ENCODE results near the gene TBRG4.
"Not testable (repeated sequence)": the region's sequence is repeated elsewhere in the genome, so short reads cannot be mapped to it uniquely, and the experiment has no call there.

The TBRG4 gene

DNA sequence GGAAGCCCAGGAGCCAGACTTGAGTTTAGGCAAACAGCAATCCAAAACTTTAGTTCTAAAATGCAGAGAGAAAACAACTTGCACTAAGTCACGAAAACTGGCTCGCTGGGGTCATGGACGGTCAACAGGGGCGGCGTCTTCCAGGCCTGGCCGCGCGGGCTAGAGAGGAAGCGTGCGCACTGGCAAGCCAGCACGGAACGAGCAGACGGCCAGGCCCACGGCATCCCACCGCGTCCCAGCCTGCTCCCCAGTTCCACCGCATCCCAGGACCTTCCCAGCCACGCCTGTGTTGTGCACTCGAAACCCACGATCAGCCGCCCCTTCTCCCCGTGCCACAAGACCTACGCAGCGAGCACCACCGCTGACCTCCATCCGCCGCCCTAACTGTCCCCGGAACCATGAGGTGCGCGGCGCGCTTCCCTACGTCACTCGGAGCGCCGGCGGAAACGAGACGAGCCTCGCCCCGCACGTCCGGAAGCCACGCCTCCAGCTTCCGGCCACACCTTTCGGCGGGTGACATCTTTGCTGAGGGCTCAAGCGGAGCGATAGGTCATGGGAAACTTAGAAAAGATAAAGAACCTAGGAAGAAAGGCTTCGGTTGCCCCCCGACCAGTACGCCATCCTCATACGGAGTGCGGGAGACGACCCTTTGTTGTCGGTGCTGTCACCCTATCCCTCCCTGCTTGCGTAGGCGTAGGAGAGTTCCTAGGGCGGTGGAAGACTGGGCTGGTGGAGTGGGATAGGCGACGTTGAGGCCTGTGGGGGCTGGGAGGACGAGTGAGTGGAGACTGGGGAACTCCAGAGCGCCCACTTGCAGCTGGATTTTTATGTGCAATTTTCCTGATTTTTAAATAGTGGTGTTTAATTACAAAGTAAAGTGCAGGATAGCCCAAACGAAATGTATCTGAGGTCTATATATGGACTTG, at the start of gene TBRG4:
Gene TBRG4 (minus strand): TSS at position 400 of the 926 bp plus-strand sequence. CDS start 2,460 bp downstream, outside the sequence.
- Mint-ChIP-seq H3K27ac (peak within 1 kb of the TSS; percentile 93), H3K9me3 (no peaks in the 10 kb centered on the region), H3K4me3 (peak within 1 kb of the TSS; percentile 86), H3K27me3 (no peaks in the 10 kb centered on the region), H3K4me1 (peaks cover 34% of the 10 kb centered on the region), H3K36me3 (peaks cover 5% of the 10 kb centered on the region)
- ATAC-seq = peak; percentile 98

DNA sequence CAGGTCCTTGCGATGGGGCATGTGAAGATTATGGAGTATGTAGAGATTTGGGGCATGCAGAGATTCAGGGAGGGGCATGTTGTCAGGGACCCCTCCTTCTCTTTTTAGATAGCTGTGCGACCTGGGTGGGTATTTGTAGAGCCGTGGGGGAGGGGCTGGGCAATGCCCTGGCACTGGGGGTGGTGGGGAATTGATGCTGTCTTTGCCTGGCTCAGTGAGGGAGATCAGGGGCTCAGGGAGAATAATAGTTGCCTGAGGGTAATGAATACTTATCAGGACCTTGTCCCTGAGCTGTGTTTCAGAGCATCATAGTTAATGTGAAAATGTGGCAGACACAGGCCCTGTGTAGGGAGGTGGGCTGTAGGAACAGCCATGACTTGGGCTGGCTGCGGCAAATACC, 49.6 kb upstream of the TBRG4 start:
- Mint-ChIP-seq H3K36me3 (no peaks in the 10 kb centered on the region), H3K4me1 (peaks cover 18% of the 10 kb centered on the region), H3K27me3 (peaks cover 63% of the 10 kb centered on the region), H3K27ac (no peak overlapping the region), H3K9me3 (peaks cover 11% of the 10 kb centered on the region), H3K4me3 (no peak overlapping the region)
- no peak for ATAC-seq

DNA sequence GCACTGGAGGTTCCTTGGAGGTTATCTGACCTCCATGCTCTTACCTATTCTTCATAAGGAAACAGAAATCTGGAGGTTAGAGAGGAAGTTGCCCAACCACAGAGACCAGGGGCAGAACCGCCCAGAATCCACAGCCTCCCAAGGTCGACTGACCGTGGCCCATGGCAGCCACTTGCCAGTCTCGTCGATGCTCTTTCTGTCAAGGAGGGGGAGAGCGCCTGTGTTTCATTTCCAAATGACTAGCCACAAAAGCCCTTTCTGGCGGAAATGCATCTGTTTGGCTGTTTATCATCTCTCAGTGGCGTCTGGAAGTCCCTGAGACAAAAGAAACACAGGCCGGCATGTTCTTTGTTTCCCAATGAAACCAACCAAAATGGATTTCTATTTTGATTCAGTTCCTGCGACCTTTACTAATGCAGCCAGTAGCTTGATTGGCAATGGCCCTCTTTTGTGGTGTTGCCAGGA, 49.0 kb upstream of the TBRG4 start:
- ATAC-seq = peak; percentile 67
- Mint-ChIP-seq H3K9me3 (peaks cover 11% of the 10 kb centered on the region), H3K4me3 (no peak overlapping the region), H3K27ac (no peak overlapping the region), H3K4me1 (peaks cover 18% of the 10 kb centered on the region), H3K36me3 (no peaks in the 10 kb centered on the region), H3K27me3 (peaks cover 69% of the 10 kb centered on the region)

- H3K4me3 Mint-ChIP-seq = no peak overlapping the region
- peaks cover 72% of the 10 kb centered on the region for H3K27me3 Mint-ChIP-seq
- H3K36me3 Mint-ChIP-seq = no peaks in the 10 kb centered on the region
- H3K9me3 Mint-ChIP-seq = peaks cover 7% of the 10 kb centered on the region
- H3K4me1 Mint-ChIP-seq = peaks cover 18% of the 10 kb centered on the region
- H3K27ac Mint-ChIP-seq = no peak overlapping the region
- no peak for ATAC-seq
Observed at GRCh38 chr7:45159296-45159695, 47.8 kb upstream of the TBRG4 start.

- no peak overlapping the region for H3K27ac Mint-ChIP-seq
- H3K9me3 Mint-ChIP-seq = peaks cover 3% of the 10 kb centered on the region
- ATAC-seq = no peak
- peaks cover 18% of the 10 kb centered on the region for H3K4me1 Mint-ChIP-seq
- peaks cover 72% of the 10 kb centered on the region for H3K27me3 Mint-ChIP-seq
- H3K36me3 Mint-ChIP-seq = no peaks in the 10 kb centered on the region
- H3K4me3 Mint-ChIP-seq = no peak overlapping the region
Observed at GRCh38 chr7:45158471-45158870, 47.0 kb upstream of the TBRG4 start.

- Mint-ChIP-seq H3K4me1 (peaks cover 18% of the 10 kb centered on the region), H3K36me3 (no peaks in the 10 kb centered on the region), H3K9me3 (no peaks in the 10 kb centered on the region), H3K4me3 (no peak within 1 kb of the TSS), H3K27me3 (peaks cover 72% of the 10 kb centered on the region), H3K27ac (no peak within 1 kb of the TSS)
- peak; percentile 9 for ATAC-seq
Observed at GRCh38 chr7:45157653-45158401, 46.3 kb upstream of the TBRG4 start, which contains the start of gene RAMP3. Gene RAMP3 (plus strand): TSS chr7:45157791. CDS start chr7:45157829, 38 bp downstream.

- Mint-ChIP-seq H3K36me3 (no peaks in the 10 kb centered on the region), H3K9me3 (no peaks in the 10 kb centered on the region), H3K27ac (no peak overlapping the region), H3K27me3 (peaks cover 72% of the 10 kb centered on the region), H3K4me3 (no peak overlapping the region), H3K4me1 (peaks cover 18% of the 10 kb centered on the region)
- ATAC-seq = no peak
Observed at GRCh38 chr7:45157286-45157652, 45.8 kb upstream of the TBRG4 start.

GRCh38 chr7:45156516-45157272, 45.2 kb upstream of the TBRG4 start:
- H3K27ac Mint-ChIP-seq = no peak overlapping the region
- no peak overlapping the region for H3K4me3 Mint-ChIP-seq
- H3K36me3 Mint-ChIP-seq = no peaks in the 10 kb centered on the region
- H3K27me3 Mint-ChIP-seq = peaks cover 69% of the 10 kb centered on the region
- peaks cover 18% of the 10 kb centered on the region for H3K4me1 Mint-ChIP-seq
- no peaks in the 10 kb centered on the region for H3K9me3 Mint-ChIP-seq
- ATAC-seq = no peak

- Mint-ChIP-seq H3K27ac (no peak overlapping the region), H3K4me3 (no peak overlapping the region), H3K27me3 (peaks cover 68% of the 10 kb centered on the region), H3K9me3 (no peaks in the 10 kb centered on the region), H3K36me3 (no peaks in the 10 kb centered on the region), H3K4me1 (peaks cover 14% of the 10 kb centered on the region)
- no peak for ATAC-seq
Observed at GRCh38 chr7:45155941-45156340, 44.4 kb upstream of the TBRG4 start.

DNA sequence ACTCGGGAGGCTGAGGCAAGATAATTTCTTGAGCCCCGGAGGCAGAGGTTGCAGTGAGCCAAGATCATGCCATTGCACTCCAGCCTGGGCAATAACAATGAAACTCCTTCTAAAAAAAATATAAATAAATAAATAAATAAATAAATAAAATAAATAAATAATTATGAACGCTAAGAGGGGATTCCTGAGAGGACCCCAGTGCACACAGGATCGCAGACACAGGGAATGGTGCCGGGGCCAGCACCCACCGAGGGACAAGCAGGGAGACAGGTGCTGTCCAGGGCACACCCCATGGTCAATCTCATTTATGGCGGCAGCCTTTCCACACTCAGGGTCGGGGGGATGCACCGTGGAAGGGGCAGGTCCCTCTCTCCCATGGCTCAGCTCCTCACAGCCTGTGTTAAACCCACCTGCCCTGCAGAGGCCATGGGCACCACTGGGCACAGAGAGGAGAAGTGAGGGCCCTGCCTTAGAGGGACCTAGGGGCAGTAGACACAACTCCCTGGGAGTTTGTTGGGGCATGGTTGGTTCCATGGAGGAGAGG, 43.9 kb upstream of the TBRG4 start:
- no peak for ATAC-seq
- H3K4me3 Mint-ChIP-seq = no peak overlapping the region
- H3K27me3 Mint-ChIP-seq = peaks cover 68% of the 10 kb centered on the region
- H3K36me3 Mint-ChIP-seq = no peaks in the 10 kb centered on the region
- no peaks in the 10 kb centered on the region for H3K9me3 Mint-ChIP-seq
- H3K27ac Mint-ChIP-seq = no peak overlapping the region
- peaks cover 8% of the 10 kb centered on the region for H3K4me1 Mint-ChIP-seq

- not testable (repeated sequence) for H3K36me3 Mint-ChIP-seq, ATAC-seq, H3K9me3 Mint-ChIP-seq, H3K4me3 Mint-ChIP-seq, H3K4me1 Mint-ChIP-seq, H3K27ac Mint-ChIP-seq
- peaks cover 74% of the 10 kb centered on the region for H3K27me3 Mint-ChIP-seq
Observed at GRCh38 chr7:45153861-45154260, 42.4 kb upstream of the TBRG4 start.

GRCh38 chr7:45153233-45153632, 41.7 kb upstream of the TBRG4 start:
- Mint-ChIP-seq H3K9me3 (no peaks in the 10 kb centered on the region), H3K36me3 (no peaks in the 10 kb centered on the region), H3K4me1 (peaks cover 6% of the 10 kb centered on the region), H3K27ac (no peak overlapping the region), H3K27me3 (peaks cover 74% of the 10 kb centered on the region), H3K4me3 (no peak overlapping the region)
- no peak for ATAC-seq

DNA sequence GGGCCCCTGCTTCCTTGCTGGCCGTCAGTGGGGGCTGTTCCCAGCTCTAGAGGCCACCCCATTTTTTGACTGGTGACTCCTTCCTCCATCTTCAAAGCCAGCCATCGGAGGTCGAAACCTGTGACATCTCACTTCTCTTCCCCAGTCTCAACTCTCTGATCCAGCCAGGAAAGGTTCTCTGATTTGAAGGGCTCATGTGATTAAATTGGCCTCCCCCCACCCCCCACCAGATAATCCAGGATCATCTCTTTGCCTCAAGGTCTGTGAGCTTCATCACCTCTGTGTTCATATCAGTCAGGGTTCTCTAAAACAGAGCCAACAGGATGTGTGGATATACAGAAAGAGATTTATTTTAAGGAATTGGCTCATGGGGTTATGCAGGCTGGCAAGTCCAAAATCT, 40.5 kb upstream of the TBRG4 start:
- H3K4me1 Mint-ChIP-seq = peaks cover 2% of the 10 kb centered on the region
- H3K9me3 Mint-ChIP-seq = no peaks in the 10 kb centered on the region
- ATAC-seq = no peak
- no peak overlapping the region for H3K4me3 Mint-ChIP-seq
- no peak overlapping the region for H3K27ac Mint-ChIP-seq
- no peaks in the 10 kb centered on the region for H3K36me3 Mint-ChIP-seq
- peaks cover 75% of the 10 kb centered on the region for H3K27me3 Mint-ChIP-seq

GRCh38 chr7:45151131-45151684, 39.7 kb upstream of the TBRG4 start:
- H3K27me3 Mint-ChIP-seq = peaks cover 76% of the 10 kb centered on the region
- H3K4me3 Mint-ChIP-seq = no peak overlapping the region
- ATAC-seq = no peak
- H3K36me3 Mint-ChIP-seq = no peaks in the 10 kb centered on the region
- H3K27ac Mint-ChIP-seq = no peak overlapping the region
- no peaks in the 10 kb centered on the region for H3K9me3 Mint-ChIP-seq
- H3K4me1 Mint-ChIP-seq = no peaks in the 10 kb centered on the region
